ENCODE results near the gene MDM2.

DNA sequence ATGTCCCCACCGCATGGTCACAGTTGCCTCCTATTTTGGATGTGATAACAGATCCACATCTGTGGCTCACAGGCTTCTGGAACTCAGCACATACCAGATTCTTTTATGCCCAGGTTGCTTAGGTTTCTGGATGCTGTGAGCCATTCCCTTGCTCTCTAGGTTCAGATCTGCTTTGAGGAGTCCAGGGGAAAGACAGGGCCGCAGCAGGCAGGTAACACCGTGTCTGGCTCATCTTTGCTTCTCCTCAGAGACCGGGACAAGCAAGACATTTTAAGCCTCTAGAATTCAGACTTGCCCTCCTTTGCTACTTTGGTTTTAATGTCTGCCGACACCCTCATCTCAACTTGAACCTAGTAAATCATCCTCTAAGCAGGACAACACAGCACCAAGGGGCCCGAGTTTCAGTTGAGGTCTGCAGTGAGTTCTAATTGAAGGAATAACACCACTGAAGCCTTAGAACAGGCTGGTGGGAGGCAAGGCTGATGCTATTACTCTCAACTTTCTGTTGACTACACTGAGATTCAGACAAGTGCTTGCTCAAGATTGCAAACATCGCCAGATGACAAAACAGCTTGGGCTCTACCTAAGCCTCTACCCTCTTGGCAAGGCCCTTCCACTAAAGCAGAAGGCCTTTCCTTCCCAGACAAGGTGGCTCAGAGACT is 55.3 kb downstream of the MDM2 start:
- TF ChIP-seq EP300 (IDR thresholded peaks at IDR 0.05; ENCODE audit: borderline replicate concordance) (no peak), TAF1 (IDR thresholded peaks at IDR 0.05; ENCODE audit: low read depth) (no peak), CEBPB (IDR thresholded peaks at IDR 0.05) (no peak)
